Breast epithelium (tissue), 4 donors: Measurements from ENCODE around the gene AMOTL1. TPM values are rescaled to one million over a fixed set of nuclear protein-coding genes. Genes with fewer than 3 reads are reported as not detected.
"Not testable (repeated sequence)": the region's sequence is repeated elsewhere in the genome, so short reads cannot be mapped to it uniquely, and the experiment has no call there.

Experiments
- DNase-seq, 2 donors: peaks; one replicate each; pipeline ENCODE4 v3.0.0-alpha.2; 2019; ENCODE audit warnings: low spot score in 2 of 2
- H3K27ac ChIP-seq, 2 donors: fragments of 200-600 bp; sonication (generic) in 1 of 2; one replicate each; pipeline ENCODE4 v1.5.1; 2016 to 2019; ENCODE audit warnings: mild to moderate bottlenecking in 1 of 2
- H3K27me3 ChIP-seq, 2 donors: fragments of 200-600 bp; sonication (generic) in 1 of 2; one replicate each; pipeline versions ENCODE4 v1.5.1 to v1.6.0; 2017 to 2019; ENCODE audit warnings: control low read depth in 1 of 2, mild to moderate bottlenecking in 1 of 2
- H3K36me3 ChIP-seq: fragments of 200-600 bp; one replicate; pipeline ENCODE4 v1.5.1; 2019
- H3K4me1 ChIP-seq, 2 donors: fragments of 200-600 bp; sonication (generic); one replicate each; pipeline ENCODE4 v1.5.1; 2016 to 2019; ENCODE audit warnings: control low read depth in 1 of 2
- H3K4me3 ChIP-seq, 3 donors: fragments of 200-600 bp; sonication (generic); 1 replicate in 2 of 3; 2 replicates in 1 of 3; pipeline ENCODE4 v1.5.1; 2016 to 2019; ENCODE audit warnings: mild to moderate bottlenecking in 3 of 3, moderate library complexity in 2 of 3
- H3K9me3 ChIP-seq, 2 donors: fragments of 200-600 bp; sonication (generic) in 1 of 2; one replicate each; pipeline ENCODE4 v1.5.1; 2016 to 2019; ENCODE audit warnings: control low read depth in 1 of 2
- POLR2A ChIP-seq: fragments of 450-650 bp; IDR thresholded peaks from one replicate; pipeline ENCODE4 v1.6.1; 2016; ENCODE audit warnings: antibody characterized with exemption, mild to moderate bottlenecking, moderate library complexity
- POLR2AphosphoS5 ChIP-seq, 3 donors: sonication (generic); formaldehyde crosslinking; IDR thresholded peaks; one replicate each; pipeline ENCODE4 v1.6.1; 2017; ENCODE audit warnings: antibody characterized with exemption in 3 of 3
- intact Hi-C: fragments of 100-400 bp; cut with DNase I; formaldehyde crosslinking; loops from one replicate; pipeline ENCODE4 v1.15.1; 2023; ENCODE audit warnings: low total_unique reads
- total RNA-seq, 3 donors: library from RNA; depleted of rRNA; stranded (reverse); fragments of >200 nt; gene quantifications; one replicate each; pipeline ENCODE4 v1.1.0, GENCODE V29; 2016
- TF ChIP-seq, protein P1 (sequence below), 3 donors: fragments of 450-650 bp; IDR thresholded peaks; one replicate each; pipeline ENCODE4 v1.5.1; 2016 to 2017; ENCODE audit warnings: antibody characterized with exemption in 3 of 3, mild to moderate bottlenecking in 3 of 3, moderate library complexity in 3 of 3

The AMOTL1 gene
- total RNA-seq, 3 donors from 2014 or later = 35.5 to 41.4 (median 39.0) TPM

DNA sequence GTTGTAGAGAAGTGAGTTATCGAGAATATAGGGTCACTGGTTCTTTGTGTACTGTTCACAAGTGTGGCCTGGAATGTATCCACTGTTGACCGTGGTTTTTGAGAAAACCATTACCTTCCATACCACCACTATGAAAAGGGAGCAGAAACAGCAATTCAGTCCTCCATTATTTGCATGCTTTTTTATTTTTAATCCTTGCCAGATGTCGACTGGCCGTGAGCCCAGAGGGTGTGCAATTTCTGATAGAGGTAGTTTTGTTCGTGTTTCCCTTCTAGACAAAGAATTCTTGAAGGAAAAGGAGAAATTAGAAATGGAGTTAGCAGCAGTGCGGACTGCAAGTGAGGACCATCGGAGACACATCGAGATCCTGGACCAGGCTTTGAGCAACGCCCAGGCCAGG is 81.7 kb downstream of the AMOTL1 start:
- intact Hi-C loops = no loop called here
- H3K4me3 ChIP-seq = no peak overlapping the region

DNA sequence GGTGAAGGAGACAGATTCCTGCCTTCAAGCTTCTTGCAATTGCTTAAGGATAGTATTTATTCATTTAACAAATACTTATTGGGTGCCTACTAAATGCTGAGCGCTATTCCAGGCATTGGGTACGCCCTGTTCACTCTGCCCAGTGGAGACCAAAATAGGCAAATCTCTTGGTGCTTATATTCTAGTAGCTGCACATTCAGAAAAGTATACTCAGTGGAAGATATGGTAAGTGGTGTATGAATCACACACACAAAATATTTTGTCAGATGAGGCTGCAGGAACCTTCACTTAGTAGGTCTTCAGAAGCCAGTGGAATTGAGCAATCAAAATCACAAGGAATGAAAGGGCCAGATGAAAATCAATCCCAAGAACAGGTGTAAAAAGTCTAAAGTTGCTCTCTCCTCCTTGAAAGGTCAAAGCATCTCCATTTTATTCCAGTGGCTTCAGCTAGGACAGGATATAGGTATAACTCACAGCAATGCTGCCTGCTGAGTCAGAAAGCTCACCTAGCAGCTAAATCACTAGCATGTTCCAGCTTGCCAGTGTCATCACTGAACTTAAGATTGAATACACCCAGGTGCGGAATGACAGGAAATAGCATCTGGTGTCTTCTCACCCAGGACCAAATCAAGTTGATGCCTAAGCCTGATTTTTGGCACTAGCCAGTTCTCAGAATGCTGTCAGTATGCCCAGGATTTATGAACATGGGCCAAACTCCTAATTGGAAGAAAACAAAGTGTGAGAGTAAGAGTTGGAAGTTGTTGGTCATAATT is 83.9 kb downstream of the AMOTL1 start:
- no peak overlapping the region for H3K27ac ChIP-seq
- DNase-seq = no peak
- no peaks in the 10 kb centered on the region for H3K4me1 ChIP-seq
- H3K36me3 ChIP-seq = no peaks in the 10 kb centered on the region
- intact Hi-C loops = no loop called here
- TF ChIP-seq, protein P1, sequence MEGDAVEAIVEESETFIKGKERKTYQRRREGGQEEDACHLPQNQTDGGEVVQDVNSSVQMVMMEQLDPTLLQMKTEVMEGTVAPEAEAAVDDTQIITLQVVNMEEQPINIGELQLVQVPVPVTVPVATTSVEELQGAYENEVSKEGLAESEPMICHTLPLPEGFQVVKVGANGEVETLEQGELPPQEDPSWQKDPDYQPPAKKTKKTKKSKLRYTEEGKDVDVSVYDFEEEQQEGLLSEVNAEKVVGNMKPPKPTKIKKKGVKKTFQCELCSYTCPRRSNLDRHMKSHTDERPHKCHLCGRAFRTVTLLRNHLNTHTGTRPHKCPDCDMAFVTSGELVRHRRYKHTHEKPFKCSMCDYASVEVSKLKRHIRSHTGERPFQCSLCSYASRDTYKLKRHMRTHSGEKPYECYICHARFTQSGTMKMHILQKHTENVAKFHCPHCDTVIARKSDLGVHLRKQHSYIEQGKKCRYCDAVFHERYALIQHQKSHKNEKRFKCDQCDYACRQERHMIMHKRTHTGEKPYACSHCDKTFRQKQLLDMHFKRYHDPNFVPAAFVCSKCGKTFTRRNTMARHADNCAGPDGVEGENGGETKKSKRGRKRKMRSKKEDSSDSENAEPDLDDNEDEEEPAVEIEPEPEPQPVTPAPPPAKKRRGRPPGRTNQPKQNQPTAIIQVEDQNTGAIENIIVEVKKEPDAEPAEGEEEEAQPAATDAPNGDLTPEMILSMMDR (IDR thresholded peaks at IDR 0.05) = no peak
- TF ChIP-seq POLR2AphosphoS5 (IDR thresholded peaks at IDR 0.05) (no peak), POLR2A (no peak)
- H3K4me3 ChIP-seq = no peak overlapping the region
- H3K9me3 ChIP-seq = no peaks in the 10 kb centered on the region
- H3K27me3 ChIP-seq = no peaks in the 10 kb centered on the region

More for the DNA sequence above, 81.7 kb downstream of the AMOTL1 start:
- no peak for TF ChIP-seq POLR2AphosphoS5 (IDR thresholded peaks at IDR 0.05)
- DNase-seq = no peak
- Histone ChIP-seq H3K9me3 (no peaks in the 10 kb centered on the region), H3K4me1 (no peaks in the 10 kb centered on the region), H3K36me3 (no peaks in the 10 kb centered on the region), H3K27me3 (no peaks in the 10 kb centered on the region), H3K27ac (peak overlapping the region; percentile 25 to 50)

DNA sequence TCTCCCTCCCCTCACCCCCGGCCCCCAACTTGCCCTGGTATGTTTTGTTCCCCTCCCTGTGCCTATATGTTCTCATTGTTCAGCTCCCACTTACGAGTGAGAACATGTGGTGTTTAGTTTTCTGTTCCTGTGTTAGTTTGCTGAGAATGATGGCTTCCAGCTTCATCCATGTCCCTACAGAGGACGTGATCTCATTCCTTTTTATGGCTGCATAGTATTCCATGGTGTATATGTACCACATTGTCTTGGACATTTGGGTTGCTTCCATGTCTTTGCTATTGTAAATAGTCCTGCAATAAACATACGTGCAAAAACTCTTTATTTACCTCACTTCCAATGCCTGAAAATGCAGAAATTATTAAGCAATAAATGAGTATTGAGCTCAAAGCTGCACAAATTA is 85.1 kb downstream of the AMOTL1 start:
- DNase-seq, H3K36me3 ChIP-seq, H3K4me1 ChIP-seq, intact Hi-C loops, H3K4me3 ChIP-seq, H3K27ac ChIP-seq, H3K9me3 ChIP-seq, H3K27me3 ChIP-seq: not testable (repeated sequence)

DNA sequence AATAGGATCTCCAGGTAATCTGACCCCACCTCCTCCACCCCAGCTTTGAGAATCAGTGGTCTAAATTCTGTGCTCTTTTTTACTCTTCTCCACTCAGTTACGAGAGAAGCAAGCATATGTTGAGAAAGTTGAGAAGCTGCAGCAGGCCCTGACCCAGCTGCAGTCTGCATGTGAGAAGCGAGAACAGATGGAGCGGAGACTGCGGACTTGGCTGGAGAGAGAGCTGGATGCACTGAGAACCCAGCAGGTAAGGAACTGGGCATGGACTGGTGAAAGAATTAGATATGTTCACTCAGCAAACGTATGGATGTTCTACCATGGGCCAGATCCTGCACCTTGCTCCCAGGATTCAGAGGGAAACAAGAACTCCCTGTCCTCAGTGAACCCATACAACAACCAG is 85.7 kb downstream of the AMOTL1 start:
- no peaks in the 10 kb centered on the region for H3K36me3 ChIP-seq
- no peak for TF ChIP-seq POLR2AphosphoS5 (IDR thresholded peaks at IDR 0.05)
- TF ChIP-seq, protein P1 (IDR thresholded peaks at IDR 0.05) = no peak
- no peak for TF ChIP-seq POLR2A
- peak overlapping the region in 1 of 2 donors; percentile 12 for H3K27ac ChIP-seq
- DNase-seq = no peak
- H3K4me1 ChIP-seq = no peaks in the 10 kb centered on the region
- no peaks in the 10 kb centered on the region for H3K27me3 ChIP-seq
- intact Hi-C loops = no loop called here
- no peak overlapping the region for H3K4me3 ChIP-seq
- H3K9me3 ChIP-seq = no peaks in the 10 kb centered on the region

DNA sequence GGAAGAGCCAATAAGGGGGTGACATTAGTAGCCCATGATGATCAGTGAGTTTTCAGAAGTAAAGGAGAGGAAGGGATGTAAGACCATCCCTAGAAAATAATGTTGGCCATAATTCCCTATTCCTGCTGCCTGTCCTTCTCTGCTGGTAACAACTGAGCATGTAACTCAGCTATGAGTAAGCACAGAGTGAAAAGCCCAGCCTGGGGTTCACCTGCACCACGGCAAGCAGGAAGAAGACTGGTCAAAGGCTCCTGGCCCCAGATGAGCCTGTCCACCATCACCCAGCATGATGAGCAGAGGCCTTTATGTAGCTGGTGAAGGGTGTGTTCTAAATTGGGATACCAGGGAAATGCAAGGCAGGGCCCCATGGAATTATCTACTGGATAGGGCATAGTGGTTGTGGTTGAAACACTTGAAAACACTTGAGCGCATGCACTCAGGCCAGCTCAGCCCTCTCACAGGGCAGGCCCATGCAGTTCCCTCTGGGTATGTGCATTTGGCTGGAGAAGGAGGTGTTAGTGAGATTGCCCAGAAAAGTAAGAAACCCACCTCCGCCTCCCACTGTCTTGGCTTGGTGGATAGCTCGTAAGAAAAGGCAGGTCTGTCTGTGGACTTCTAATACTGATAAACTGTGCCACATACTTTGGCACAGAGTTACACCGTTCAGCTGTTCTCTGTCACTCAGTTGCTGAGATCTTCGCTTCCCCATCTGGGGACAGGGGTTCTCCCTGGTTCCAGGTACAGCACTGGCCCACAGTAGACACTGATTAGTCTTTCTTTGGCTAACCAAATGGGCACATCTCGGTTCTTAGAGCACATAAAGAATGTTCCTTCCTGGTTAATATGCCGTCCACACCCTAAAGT is 86.8 kb downstream of the AMOTL1 start:
- Histone ChIP-seq H3K4me1 (no peaks in the 10 kb centered on the region), H3K9me3 (no peaks in the 10 kb centered on the region), H3K36me3 (no peaks in the 10 kb centered on the region), H3K4me3 (no peak overlapping the region), H3K27ac (peak overlapping the region; percentile 12 to 44), H3K27me3 (no peaks in the 10 kb centered on the region)
- no peak for DNase-seq
- TF ChIP-seq POLR2AphosphoS5 (IDR thresholded peaks at IDR 0.05) = no peak
- intact Hi-C loops = no loop called here

DNA sequence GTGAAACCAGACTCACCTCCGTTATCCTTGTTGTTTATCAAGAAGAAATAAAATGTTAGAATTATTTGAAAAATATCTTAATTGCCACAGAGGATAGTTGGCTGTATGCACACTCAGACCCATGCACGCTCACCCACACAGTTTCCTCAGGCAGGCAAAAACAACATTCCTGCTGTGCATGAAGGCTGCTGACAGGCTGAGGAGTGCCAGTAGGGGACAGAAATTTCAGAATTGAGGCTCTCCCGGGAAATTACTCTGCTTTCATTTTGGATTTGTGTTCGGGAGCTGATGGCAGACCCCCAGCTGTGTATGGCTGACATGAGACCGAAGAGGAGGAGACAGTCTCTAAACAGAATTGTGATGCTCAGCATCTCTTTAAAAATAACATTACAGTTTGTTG is 87.5 kb downstream of the AMOTL1 start:
- no peaks in the 10 kb centered on the region for H3K9me3 ChIP-seq
- H3K36me3 ChIP-seq = no peaks in the 10 kb centered on the region
- peak overlapping the region in 1 of 2 donors; percentile 12 for H3K27ac ChIP-seq
- no peak for DNase-seq
- TF ChIP-seq, protein P1 (IDR thresholded peaks at IDR 0.05) = no peak
- TF ChIP-seq POLR2A (no peak), POLR2AphosphoS5 (IDR thresholded peaks at IDR 0.05) (no peak)
- H3K4me3 ChIP-seq = no peak overlapping the region
- H3K27me3 ChIP-seq = no peaks in the 10 kb centered on the region
- intact Hi-C loops = no loop called here
- no peaks in the 10 kb centered on the region for H3K4me1 ChIP-seq
